Measurements from ENCODE around the gene TRAF2. TPM values are rescaled to one million over a fixed set of nuclear protein-coding genes. Genes with fewer than 3 reads are reported as not detected.
A peak's percentile ranks its signal among the peaks of the same experiment; 100 is the strongest.
"Not testable (repeated sequence)": the region's sequence is repeated elsewhere in the genome, so short reads cannot be mapped to it uniquely, and the experiment has no call there.

Gene TRAF2
- total RNA-seq, 4 donors from 2014 or later = 5.0 to 10.8 (median 10.6) TPM

DNA sequence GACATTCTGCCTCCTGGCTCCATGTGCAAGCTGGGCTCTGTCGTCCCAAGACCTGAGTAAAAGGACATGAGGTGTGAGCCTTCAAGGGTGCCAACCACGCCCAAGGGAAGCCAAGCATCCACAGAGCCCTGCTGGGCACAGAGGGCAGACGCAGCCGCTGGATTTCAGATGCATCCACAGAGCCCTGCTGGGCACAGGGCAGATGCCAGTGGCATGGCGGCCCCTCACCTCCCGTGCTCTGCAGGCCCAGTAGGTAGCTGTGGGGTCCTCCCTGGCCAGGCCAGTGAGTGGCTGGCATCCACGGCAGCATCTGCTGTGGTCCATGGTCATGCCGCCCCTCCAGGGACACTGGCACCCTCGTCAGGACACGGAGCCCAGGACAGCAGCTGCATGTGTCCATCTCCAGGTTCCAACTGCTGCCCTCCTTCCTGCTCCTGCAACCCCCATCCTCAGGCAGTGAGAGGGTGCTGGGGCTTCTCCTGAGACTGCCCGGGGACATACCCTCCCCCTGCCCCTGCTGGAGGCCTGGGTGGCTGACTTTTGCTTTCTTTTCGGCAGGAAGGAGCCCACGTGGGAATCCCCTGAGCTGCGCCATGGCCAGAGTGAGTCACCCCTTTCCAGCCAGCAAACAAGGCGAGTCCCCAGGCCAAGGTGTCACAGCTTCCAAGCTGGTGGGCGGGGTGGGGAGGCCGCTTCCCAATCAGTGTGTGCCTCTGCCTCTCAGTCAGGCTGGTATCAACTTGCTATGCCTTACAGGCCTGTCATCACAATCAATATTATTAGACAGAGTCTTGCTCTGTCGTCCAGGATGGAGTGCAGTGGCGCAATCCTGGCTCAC, 4.0 kb upstream of the TRAF2 start:
- no peaks in the 10 kb centered on the region for H3K9me3 ChIP-seq
- peak overlapping the region in 1 of 4 donors; percentile 24 for H3K4me3 ChIP-seq
- no peaks in the 10 kb centered on the region for H3K36me3 ChIP-seq
- no peak for DNase-seq (ENCODE audit: low spot score in 2 of 2)
- H3K4me1 ChIP-seq = peaks cover 0 to 27% (median 17%) of the 10 kb centered on the region in 4 donors
- TF ChIP-seq EP300 (IDR thresholded peaks at IDR 0.05) = no peak
- TF ChIP-seq, protein P1, sequence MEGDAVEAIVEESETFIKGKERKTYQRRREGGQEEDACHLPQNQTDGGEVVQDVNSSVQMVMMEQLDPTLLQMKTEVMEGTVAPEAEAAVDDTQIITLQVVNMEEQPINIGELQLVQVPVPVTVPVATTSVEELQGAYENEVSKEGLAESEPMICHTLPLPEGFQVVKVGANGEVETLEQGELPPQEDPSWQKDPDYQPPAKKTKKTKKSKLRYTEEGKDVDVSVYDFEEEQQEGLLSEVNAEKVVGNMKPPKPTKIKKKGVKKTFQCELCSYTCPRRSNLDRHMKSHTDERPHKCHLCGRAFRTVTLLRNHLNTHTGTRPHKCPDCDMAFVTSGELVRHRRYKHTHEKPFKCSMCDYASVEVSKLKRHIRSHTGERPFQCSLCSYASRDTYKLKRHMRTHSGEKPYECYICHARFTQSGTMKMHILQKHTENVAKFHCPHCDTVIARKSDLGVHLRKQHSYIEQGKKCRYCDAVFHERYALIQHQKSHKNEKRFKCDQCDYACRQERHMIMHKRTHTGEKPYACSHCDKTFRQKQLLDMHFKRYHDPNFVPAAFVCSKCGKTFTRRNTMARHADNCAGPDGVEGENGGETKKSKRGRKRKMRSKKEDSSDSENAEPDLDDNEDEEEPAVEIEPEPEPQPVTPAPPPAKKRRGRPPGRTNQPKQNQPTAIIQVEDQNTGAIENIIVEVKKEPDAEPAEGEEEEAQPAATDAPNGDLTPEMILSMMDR (IDR thresholded peaks at IDR 0.05) = no peak
- TF ChIP-seq POLR2A (IDR thresholded peaks at IDR 0.05) = no peak
- 62 to 72% methylated on average over 9 to 11 of the region's 19 CpGs for WGBS, 2 donors
- H3K27ac ChIP-seq = peak overlapping the region in 1 of 4 donors; percentile 51
- no peaks in the 10 kb centered on the region for H3K27me3 ChIP-seq

- DNase-seq (ENCODE audit: low spot score in 2 of 2); H3K27me3 ChIP-seq; H3K4me3 ChIP-seq; H3K36me3 ChIP-seq; H3K9me3 ChIP-seq: not testable (repeated sequence)
- Histone ChIP-seq H3K4me1 (peaks cover 0 to 33% (median 23%) of the 10 kb centered on the region in 4 donors), H3K27ac (peak overlapping the region in 1 of 4 donors; percentile 51)
- 91 to 92% methylated on average over 9 of the region's 9 CpGs for WGBS, 2 donors
These were observed 3.4 kb upstream of the TRAF2 start for GRCh38 chr9:136882947-136883283.

DNA sequence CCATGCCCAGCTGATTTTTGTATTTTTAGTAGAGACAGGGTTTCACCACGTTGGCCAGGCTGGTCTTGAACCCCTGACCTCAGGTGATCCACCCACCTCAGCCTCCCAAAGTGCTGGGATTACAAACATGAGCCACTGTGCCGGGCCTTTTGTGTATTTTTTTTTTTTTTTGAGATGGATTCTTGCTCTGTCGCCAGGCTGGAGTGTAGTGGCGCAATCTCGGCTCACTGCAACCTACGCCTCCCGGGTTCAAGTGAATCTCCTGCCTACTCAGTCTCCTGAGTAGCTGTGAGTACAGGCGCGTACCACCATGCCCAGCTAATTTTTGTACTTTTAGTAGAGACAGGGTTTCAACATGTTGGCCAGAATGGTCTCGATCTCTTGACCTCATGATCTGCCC, 2.6 kb upstream of the TRAF2 start:
- peaks cover 0 to 36% (median 26%) of the 10 kb centered on the region in 4 donors for H3K4me1 ChIP-seq
- H3K36me3 ChIP-seq; H3K27ac ChIP-seq; H3K9me3 ChIP-seq; H3K27me3 ChIP-seq; H3K4me3 ChIP-seq; DNase-seq (ENCODE audit: low spot score in 2 of 2): not testable (repeated sequence)
- WGBS, 2 donors = 83 to 88% methylated on average over 10 of the region's 10 CpGs

GRCh38 chr9:136886610-136887597, 588 bp downstream of the TRAF2 start:
- H3K9me3 ChIP-seq = no peaks in the 10 kb centered on the region
- WGBS, 2 donors = 1 to 3% methylated on average over 18 to 24 of the region's 76 CpGs
- peak overlapping the region; percentile 74 to 99 (median 82) for H3K4me3 ChIP-seq
- DNase-seq (ENCODE audit: low spot score in 2 of 2) = no peak
- H3K36me3 ChIP-seq = peaks cover 0 to 18% (median 0%) of the 10 kb centered on the region in 3 donors
- H3K27ac ChIP-seq = peak overlapping the region; percentile 62 to 90 (median 86)
- H3K27me3 ChIP-seq = no peaks in the 10 kb centered on the region
- H3K4me1 ChIP-seq = peaks cover 0 to 32% (median 23%) of the 10 kb centered on the region in 4 donors
- TF ChIP-seq POLR2A (IDR thresholded peaks at IDR 0.05) = no peak
- TF ChIP-seq, protein P1 (IDR thresholded peaks at IDR 0.05) = no peak
- no peak for TF ChIP-seq EP300 (IDR thresholded peaks at IDR 0.05)

DNA sequence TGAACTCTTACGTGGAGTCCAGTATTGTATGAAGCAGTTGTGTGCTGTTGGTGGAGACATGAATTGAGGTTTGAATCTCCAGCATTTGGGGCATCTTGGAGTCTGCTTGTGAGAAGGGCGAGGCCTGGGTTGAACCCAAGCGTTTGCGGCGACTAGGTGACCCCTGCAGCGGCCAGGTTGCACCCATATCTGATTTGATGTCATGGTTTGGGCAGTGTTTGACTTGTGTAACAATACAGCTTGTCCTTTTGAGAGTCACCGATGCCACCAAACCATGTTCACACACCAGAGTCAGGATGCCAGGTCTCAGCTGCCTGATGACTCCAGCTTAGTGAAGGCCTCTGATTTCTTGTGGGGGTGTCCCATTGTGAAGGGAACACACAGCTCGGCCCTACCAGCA, 2.1 kb downstream of the TRAF2 start:
- Histone ChIP-seq H3K9me3 (no peaks in the 10 kb centered on the region), H3K27me3 (no peaks in the 10 kb centered on the region), H3K27ac (no peak overlapping the region), H3K4me1 (peaks cover 0 to 25% (median 17%) of the 10 kb centered on the region in 4 donors), H3K36me3 (peaks cover 0 to 18% (median 0%) of the 10 kb centered on the region in 3 donors), H3K4me3 (no peak overlapping the region)
- TF ChIP-seq, protein P1 (IDR thresholded peaks at IDR 0.05) = no peak
- no peak for TF ChIP-seq EP300 (IDR thresholded peaks at IDR 0.05)
- no peak for TF ChIP-seq POLR2A (IDR thresholded peaks at IDR 0.05)
- DNase-seq (ENCODE audit: low spot score in 2 of 2) = no peak
- WGBS, 2 donors = 82 to 89% methylated on average over 8 of the region's 8 CpGs

All from tibial nerve (tissue), 4 donors.